ENCODE measurements around the gene MLLT6.

MLLT6 gene

DNA sequence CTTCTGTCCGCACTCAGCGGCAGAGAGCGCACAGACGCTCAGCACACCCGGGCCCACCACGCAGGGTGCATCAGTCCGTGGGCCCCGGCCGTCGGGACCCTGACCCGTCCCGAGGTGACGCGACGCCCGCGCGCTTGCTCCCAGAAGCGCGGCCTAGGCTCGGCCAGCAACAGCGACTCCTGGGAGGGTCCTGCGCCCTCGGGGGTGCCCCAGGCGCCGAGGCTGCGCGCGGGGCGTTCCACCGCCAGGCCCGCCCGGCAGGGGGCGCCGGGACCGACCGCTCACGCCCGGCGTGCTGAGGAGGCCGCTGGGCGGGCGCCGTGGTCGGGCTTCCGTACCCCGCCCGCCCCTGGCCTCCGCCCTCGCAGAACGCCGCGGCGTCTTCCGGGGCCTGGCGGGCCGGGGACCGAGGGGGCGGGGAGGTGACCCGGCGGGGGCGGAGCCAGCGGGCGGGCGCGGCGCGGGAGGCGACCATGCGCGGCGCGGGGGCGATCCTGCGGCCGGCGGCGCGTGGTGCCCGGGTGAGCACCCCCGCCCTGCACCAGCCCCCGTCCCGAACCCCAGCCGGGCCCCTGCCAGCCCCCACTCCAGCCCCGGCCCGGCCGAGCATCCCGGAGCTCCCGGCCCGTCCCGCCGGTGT lies 24.9 kb downstream of the MLLT6 start, which contains the start of gene CISD3:
CISD3 (plus strand) TSS at position 456 of the 640 bp plus-strand sequence; CDS start at position 474, 18 bp downstream.
- DNase-seq, result peak; percentile 63

DNA sequence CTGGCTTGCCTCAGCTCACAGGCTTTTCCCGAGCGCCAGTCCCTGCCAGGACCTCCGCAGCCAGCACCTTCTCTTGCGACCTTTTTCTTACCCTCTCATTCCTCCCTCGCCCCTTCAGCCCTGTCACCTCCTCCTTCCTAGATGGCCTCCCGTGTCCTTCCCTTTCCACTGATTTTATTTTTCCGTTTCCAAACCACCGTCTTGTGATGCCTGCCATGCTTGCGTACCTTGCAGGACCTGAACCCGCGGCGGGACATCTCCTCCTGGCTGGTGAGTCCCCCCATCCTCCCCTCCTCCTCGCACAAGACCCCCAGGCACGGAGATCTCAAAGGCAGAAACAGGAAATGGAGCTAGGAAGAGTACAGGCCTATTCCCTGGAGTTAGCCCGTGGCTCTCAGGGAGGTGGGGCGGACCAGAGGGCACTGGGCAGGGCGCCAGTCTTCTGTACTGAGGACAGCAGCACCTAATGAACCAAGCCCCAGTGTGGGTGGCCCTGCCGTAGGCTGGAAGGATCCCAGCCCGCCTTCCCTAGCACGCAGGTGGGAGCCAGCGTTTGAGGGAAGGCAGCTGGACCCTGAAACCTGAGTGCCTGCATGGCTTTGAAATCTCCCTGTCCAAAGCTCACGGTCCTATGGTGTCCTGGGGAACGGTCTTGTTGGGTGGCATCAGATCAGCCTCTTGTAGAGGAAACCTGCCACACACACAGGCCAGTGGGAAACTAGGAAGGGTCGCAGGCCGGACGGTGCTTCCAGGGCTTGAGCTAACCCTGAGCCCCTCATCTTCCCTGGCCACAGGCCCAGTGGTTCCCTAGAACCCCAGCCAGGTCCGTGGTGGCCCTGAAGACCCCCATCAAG lies 25.7 kb downstream of the MLLT6 start:
- DNase-seq, result peak; percentile 23

DNA sequence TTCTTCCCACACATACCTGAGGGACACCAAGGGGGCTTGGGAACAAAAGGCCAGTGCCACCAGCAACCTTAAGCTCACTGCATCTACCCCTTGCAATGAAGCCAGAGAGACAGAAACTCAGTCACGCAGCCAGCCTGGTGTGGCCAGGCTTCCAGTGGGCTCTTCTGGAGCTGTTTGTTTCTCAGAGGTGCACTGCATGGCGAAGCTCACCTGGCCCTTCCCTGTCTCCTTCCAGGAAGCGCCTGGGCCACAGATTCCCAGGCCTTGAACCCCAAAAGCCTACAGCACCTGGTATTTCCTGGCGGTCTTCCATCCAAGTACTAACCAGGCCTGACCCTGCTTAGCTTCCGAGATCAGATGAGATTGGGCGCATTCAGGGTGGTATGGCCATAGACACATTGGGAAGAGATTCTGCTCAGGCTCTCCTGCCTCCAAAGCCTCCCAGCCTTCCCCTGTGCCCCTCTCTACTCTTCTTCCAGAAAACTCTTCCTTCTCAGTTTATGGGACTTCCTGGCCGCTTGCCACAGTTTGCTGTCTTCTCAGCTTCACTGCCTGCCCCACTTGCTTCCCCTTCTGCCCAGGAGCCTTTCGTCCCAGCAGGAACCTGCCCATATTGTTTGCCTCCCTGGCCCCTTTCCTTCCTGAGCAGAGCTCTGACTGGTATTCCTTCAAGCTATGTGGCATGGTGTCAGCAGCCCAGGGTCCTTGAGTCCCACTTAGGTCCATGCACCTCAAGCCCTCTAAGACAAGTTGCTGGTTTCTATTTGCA lies 26.6 kb downstream of the MLLT6 start:
- peak; percentile 35 for DNase-seq

DNA sequence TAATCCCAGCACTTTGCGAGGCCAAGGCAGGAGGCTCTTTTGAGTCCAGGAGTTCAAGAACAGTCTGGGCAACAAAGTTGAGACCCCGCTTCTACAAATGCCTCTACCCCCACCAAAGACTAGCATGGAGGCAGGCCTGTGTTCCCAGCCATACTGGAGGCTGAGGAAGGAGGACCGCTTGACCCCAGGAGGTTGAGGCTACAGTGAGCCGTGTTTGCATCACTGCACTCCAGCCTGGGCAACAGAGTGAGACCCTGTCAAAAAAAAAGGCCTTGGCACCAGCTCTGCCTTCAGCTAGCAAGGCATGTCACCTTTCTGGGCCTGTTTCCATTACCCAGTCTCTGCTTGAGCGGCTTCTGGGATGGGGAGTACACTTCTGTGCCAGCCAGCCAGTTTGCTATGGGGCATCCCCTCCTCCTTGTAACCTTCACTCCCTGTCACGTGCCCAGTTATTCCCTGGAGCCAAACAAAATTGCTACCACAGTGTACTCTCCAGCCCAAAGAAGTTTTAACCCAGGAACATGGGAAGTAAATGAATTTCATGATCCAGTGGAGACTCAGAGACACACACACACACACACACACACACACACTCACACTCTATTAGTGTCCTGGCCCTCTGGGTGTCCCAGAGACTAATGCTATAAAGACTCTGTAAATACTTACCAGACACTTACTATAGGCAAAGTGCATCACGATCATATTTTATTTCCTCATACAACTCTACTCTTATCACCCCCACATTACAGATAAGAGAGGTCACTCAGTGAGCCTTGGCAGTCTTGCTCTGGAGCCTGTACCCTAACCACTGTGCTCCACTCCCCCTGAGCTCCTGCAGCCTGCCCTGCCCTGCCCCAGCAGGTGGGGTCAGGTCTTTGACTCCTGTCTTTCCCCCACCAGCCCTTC lies 27.6 kb downstream of the MLLT6 start:
- no peak for DNase-seq

DNA sequence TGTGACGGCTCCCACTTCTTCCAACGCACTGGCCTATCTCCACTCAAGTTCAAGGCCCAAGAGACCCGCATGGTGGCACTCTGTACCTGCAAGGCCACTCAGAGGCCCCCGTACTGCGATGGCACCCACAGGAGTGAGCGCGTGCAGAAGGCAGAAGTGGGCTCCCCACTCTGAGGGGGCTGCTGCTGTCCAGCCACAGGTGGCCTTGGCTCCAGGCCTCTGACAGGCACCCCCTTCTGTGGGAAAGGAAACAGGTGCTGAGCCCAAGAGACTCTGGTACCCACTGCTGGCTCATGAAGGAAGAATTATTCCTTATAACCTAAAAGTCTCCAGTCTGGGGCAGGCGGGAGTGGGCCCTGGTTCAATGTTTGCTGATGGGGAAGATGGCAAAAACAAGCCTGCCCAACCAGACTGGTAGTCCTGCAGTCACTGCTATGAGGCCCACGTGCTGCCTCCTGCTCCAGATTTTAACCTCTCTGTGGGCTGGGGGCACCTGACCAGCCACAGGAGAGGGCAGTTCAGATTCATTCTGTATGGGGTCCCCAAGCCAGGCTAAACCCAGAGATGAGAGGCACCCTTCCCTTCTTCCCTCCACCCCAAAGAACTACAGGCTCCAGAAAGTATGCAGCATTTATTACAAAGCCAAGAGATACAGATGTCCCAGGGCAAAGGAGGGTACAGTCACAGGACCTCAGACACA lies 28.4 kb downstream of the MLLT6 start:
- no peak for DNase-seq

DNA sequence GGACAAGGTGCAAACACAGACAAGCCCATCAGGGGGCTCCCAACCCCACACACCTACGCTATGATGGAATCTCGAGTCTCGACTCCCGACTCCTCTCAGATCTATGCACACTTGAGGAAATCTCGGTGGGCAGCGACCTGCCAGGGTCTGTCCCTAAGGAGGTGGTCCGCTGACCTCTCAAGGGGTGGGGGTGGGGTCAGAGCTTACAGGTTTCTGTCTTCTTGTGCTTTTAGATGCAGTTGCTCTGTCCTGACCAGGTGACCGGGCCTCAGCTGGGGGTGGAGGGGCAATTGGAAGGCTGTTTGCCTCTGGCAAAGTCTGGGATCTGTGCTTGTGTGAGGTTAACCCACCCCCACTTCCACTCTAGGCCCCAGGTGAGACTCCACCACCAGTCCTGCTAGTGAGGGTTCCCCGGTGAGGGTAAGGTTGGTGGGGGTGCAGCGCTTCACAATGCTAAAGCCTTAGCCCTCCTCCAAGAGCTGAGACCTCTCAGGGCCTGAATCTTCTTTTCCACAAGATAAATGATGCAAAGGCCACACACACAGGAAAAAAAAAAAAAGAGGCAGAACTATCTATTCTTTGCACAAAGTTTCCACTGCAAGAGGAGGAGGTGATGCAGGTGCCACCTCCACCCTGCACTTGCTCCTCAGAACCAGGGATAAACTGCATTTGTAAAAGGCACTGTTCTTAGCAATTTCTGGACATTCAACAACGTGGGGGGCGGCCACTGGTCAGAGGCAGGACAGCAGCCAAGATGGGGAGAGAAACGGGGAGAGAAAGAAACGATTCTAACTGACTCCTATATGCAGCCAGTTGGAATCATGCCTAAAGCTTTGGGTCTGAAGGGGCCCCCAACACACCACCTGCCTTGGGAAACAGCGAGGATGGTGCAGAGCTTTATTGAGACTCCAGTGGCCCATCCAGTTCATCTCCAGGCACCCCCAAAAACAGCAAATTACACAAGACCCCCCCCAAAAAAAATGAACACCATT lies 29.2 kb downstream of the MLLT6 start:
- DNase-seq, result no peak

DNA sequence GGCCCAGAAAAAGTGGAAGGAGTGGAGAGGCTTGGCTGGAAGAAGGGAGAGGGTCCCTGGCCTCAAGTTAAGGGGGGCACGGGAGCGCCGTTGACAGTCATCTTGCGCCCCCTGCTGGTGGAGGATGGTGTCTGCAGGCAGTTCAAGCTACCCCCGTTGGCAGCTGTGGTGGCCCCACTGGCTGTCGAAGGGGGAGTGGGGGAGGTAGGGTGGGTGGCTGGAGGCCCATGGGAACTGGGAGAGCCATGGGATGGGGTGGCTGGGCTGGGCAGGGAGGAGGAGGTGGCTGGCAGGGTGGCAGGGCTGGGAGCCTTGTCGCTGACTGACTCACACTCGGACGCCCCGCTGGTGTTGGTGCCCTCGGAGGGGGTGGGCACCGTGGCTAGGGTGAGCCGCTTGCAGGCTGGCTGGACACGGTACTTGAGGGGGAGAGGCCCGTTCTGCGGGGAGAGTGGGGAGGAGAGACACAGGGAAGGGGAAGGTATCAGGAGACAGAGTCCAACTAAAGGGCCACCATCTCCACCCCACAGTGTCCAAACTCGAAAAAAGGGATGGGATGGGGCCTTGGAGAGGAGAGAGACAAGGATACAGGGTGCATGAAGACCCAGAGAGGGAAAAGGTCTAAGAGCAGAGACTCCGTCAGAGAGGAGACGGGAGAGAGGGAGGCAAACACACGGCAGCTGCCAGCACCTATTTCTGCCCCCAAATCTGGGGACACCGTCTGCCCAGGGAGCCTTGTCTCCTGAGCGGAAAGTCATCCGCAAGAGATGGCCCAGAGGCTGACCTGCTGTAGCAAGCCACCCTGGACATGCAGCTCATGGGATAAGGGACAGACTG lies 30.3 kb downstream of the MLLT6 start:
- no peak for DNase-seq

DNA sequence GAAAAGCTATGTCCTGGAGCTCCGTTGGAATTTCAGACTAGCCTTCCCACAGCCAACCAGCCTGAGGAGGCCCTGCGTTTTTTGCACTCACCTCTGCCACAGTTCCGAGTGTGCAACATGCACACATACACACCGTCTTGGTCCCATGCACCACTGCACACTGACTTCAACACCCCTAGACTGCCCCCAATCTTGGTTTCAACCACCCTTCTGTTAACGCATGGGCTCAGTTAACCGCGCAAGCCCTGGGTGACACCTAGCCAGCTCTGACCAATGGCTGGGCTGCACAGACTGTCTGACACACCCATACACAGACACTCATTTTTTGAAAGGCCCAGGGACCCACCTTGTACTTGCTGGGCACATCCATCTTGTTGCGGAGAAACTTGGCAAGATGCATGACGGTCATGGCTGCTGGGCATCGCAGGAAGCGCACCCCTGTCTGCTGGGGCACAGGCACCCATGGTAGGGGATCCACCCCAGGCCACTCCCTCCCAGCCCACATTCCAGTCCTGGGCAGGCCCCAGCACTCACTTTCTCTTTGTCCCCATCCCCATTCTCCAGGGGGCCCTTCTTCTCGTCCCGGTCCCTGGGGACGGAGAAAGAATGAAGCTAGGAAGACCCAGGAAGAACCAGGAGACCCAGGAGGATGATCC lies 33.1 kb downstream of the MLLT6 start:
- no peak for DNase-seq

DNA sequence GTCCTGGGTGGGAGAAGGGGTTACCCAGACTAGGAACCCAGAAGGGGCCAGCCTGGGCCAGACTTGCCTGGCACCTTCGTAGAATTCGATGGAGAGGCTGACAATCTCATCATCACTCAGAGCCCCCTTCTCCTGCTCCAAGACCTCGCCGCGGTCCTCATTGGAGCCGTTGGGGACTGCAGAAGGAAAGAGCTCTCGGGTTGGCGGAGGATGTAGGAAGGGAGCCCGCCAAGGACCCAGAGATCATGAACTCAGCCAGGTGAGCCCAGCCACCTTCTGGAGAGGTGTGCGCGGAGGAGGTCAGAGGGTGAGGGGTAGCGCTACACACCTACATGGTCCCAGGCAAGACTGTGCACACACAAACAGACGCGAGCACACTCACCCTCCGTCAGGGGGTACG lies 33.6 kb downstream of the MLLT6 start:
- DNase-seq, result no peak

DNA sequence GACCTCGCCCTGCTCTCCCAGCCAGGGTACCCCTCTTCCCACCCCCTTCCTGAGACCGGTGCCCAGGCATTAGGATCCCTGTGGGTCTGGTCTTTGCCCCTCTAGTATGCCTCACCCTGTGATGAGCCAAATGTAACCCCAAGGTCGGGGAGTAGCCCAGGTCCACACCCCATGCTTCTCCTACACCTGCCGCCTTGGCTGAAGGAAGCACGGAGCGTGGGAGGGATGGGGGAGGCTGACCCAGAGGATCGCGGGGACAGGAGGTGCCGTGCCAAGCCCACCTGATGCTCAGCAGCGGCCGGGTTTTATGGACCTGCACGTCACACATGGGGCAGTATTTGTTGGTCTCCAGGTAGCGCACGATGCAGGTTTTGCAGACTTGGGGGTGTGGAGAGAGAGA lies 34.2 kb downstream of the MLLT6 start:
- no peak for DNase-seq

DNA sequence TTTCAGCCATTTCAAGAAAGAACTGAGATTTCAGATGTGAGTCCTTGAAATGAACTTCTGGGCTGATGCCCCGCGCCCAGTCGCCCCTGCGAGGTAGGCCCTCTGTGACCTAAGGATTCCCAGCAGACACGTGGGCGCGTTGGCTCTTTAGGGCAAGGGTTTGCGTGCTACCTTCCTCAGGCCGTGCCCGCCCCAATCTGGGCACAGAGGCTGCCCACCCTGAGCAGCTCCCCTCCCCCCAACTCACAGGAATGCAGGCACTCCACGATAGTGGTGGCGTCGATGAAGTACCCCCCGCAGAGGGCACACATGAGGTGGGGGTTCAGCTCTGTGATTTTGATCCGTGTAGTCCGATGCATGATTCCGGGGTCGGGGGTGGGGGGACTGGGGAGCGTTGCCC lies 35.0 kb downstream of the MLLT6 start:
- DNase-seq, result no peak

DNA sequence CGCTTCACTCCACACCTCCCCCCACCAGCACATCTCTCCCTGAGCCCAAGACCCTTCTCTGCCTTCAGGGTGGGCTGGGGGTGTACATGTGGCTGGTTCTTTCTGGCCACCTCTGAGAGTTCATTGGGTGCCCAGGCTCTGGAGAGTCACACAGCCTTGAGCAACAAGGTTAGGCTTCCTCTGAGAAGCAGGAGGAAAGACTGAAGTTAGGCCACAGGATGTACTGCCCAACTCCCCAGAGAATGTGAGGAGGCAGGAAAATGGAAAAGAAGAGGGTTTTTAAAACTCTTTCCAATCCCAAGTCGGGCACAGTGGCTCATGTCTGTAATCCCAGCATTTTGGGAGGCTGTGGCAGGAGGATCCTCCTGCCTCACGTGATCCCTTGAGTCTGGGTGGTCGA lies 35.7 kb downstream of the MLLT6 start:
- no peak for DNase-seq

DNA sequence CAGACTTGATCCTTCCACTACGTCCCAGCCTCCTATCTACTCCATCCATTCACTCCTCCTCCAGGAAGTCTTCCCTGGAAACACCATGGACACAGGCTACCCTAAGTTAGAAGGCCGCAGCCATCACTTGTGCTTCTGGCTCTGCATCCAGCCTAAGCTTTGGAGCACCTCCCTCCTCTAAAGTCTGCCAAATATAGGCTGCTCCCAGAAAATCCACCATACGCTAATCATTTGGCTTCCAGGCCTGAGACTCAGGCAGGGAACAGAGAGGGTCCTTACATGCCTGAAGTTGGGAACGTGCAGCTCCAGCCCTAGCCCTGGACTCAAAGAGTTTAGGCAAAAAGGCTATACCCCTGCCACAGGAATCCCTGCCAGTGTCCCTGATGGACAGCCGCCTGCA lies 36.4 kb downstream of the MLLT6 start:
- DNase-seq, result no peak

DNA sequence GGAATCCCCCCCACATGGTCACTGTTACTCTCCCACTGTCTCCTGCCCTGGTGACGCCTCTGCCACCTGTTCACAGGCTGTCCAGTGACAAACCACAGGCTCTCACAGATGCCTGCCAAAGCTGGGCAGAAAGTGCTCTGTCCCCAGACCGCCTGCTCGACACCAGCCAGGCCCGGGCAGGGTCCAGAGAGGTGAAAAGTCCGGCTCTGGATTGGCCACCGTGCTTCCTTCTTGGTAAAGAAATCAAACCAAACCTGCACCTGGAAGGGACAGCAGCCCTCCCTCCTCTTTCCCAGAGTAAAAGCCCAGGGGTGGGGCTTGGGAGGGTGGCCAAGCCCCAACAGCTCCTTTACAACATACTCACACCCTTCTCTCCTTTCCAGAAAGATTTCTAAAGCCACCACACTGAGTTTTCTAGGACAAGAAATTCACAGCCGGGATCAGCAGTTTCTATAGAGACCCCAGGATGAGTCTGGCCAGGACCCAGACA lies 36.9 kb downstream of the MLLT6 start:
- DNase-seq, result no peak

DNA sequence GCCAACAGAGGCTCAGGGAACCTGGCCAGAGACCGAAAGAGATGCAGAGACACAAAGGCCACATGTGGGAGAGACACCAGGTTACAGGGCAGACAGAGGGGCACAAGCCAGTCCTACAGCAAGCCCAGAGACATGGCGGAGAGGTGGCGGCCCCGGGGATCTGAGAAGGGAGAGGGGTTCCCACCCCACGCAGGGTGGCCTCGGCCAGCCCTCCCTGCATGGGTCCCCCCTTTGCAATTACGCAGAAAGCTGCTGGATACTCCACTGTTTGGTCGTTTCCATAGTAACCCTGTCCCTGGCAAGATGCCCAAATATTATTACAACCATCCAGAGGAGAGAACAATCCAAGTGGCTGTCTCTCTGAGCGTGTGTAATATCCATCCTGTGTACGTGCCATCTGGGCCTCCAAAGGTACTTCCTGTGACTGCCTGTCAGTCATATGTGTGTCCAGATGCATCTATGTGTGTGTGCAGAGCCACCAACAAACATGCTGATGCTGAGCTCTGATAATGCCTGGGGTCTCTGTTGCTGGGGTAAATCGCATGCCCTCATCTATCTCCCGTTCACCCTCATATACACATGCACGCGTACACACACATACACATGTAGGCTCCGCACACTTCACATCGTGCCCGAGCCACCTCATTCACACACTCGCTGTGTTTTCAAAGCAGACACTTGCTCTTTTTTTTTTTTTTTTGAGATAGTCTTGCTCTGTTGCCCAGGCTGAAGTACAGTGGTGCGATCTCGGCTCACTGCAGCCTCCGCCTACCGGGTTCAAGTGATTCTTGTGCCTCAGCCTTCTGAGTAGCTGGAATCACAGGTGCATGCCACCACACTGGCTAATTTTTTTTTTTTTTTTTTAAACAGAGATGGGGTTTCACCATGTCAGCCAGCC lies 37.6 kb downstream of the MLLT6 start:
- DNase-seq, result no peak

DNA sequence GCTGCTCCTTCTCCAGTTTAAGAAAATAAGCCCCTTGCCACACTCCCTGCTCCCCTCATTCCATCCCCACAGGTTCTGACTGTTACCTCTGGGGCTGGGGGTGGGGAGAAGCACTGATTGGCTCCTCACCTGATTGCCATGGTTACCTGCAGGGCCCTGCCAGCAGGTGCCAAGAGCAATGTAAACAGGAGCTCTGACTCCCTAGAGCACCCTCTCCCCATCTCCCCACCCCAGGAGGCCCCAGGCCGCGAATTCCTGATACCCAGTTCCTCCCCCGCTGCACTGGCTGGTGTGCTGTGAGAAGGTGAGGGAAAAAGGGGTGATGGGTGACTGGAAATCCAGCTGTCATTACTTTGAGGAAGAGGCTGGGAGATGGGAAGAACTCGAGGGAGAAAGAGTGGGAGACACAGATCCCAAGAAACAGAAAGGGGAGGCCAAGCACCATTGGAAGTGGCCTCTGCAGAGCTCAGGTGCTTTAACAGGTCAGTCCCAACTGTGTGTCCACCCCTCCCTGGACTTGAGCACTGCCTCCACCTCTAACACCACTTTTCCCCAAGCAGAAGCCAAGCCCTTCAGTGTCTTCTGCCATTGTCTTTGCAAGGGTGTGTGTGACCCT lies 38.6 kb downstream of the MLLT6 start:
- DNase-seq, result no peak

DNA sequence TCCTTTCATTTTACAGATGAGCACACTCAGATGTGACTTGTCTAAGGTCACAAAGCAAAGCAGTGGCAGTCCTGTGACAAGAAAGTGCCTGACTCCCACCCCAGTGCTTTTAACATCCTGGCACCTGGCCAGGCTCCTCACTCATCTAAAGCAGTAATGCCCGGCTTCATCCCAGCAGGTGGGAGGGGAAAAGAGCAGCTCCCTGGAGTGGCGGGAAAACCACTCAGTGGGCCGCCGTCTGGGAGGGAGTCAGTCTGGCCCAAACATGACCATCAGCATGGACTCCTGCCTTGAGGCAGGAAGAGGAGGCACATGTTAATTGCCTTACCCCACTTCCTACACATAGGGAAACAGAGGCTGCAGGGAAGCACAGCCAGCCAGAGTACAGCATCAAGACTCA lies 40.5 kb downstream of the MLLT6 start:
- no peak for DNase-seq
